Fibroblast of skin of left quadriceps (primary cell): Measurements from ENCODE around the gene GRIK1.

Source experiments
- DNase-seq, 2 experiments: peaks; one replicate each; pipeline ENCODE4 v3.0.0-alpha.2; 2013; ENCODE audit warnings: low read depth in 2 of 2

GRIK1 gene

DNA sequence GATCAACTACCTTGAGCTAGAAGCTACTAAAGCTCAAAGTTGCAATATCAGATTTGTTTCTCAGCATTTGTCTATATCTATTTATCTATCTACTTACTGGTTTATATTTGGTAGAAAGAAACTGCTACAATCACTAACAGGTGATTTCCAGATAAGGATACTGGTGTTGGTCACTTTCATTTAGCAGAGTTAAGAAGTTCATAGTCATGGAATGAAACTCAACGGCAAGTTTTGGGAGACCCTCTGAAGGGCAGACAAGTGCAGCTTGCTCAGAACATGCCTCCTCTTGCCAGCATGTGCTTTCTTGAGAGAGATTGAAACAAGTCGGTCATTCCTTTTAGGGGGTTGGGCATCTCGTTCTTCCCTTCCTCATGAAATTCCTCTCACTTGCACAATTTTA is 296.5 kb downstream of the GRIK1 start:
- no peak for DNase-seq

DNA sequence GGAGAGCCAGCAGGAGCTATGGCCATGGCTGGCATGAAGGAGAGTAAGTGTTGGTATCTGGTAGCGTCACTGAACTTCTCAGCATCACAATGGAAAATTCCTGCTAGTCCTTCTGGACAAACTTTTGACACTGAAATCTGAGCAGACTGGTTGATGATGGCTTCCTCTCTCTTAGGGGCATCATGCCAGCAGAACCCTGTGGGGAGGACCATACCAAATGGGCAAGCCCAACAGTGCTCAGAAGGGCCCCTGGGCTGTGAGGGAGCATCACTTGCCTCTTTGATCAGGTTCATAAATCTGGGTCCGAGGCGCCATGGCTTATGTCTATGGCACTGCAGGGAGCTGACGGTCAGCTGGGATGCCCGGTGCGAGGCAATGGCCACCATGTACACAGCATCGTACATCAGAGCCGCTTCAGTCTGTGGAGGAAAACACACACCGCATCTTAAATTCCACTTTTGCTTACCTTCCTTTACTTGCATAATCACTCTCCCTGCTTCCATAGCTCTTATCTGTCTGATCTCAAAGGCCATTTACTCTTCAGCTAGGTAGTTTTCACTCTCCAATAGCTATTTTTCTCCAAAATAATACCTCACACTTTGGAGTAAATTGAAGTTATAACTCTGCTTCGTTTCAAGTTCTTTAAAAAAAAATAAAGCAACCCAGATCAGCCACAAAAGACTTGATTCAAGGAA is 297.1 kb downstream of the GRIK1 start:
- no peak for DNase-seq

DNA sequence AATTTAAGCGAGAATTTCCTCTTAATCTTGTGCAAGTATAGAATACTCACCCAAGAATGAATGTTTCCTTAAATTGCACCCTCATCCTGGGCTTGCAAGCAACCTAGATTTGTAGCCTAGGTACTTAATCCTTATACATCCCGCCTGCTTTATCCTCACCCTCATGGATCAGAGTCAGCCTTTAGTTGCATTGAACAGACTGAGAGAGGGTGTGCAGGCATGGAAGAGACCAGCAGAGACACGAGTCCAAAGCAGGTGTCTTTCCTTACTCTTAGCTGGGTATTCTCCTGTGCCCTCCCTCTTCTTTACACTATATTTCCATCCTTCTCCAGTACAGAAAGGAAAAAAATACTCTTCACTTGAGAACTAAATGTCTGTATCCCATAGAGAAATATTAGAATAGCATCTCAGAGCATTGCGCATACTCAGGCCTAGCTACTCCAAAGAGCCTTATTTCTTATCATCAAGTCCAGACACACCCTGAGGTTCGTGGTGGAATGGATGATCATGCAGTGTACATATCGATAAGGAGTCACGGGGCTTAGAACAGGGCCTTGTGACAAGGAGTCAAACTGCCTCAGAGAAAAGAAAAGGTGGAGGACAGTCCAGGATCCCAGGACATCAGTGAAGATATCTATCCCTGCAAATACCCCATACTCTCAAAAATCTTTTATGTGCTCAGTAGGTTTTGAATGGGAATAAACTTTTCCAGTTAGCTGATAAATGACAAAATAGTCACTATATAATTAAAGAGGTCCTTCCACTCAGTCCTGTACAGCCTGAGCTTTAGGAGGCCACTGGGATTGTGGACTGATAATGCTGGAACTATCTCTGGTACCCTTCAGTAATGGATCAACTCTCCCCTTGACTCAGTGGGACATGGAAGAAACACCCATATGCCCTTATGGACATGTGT is 297.9 kb downstream of the GRIK1 start:
- DNase-seq = no peak

DNA sequence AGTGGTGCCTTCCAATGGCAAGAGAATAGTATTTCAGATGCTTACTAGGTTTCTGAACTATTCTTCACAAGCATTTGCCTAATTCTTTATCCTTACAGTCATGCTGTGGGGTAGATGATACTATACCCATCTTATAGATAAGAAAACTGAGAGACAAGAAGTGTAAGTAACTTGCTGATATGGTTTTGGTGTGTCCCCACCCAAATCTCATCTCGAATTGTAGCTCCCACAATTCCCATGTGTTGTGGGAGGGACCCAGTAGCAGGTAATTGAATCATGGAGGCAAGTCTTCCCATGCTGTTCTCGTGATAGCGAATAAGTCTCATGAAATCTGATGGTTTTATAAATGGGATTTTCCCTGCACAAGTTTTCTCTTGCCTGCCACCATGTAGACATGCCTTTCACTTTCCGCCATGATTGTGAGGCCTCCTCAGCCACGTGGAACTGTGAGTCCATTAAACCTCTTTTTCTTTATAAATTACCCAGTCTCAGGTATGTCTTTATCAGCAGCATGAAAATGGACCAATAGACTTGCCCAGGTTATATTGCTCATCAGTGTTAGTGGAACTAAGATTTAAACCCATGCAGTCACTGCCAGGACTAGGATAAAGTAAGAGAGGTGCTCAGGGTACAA is 298.7 kb downstream of the GRIK1 start:
- DNase-seq = no peak

DNA sequence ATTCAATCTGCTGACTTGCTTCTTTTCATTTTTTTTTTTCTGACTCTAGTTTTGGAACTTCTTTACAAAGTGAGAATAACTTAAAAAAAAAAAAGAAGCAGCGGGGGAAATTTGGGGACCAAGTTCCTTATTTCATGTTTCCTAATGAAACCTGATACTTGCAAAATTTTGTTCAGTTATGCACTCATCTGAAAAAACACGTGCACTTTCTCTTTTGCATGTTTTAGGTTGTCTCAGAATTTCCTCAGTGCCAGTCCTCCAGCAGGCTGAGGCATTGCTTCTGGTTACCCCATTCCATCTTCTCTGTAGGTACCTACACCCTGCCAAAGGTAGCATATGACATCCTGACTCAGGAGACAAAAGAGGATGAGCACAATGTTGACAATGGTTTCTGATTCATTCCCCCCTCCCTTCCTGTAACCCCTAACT is 299.7 kb downstream of the GRIK1 start:
- DNase-seq = no peak

DNA sequence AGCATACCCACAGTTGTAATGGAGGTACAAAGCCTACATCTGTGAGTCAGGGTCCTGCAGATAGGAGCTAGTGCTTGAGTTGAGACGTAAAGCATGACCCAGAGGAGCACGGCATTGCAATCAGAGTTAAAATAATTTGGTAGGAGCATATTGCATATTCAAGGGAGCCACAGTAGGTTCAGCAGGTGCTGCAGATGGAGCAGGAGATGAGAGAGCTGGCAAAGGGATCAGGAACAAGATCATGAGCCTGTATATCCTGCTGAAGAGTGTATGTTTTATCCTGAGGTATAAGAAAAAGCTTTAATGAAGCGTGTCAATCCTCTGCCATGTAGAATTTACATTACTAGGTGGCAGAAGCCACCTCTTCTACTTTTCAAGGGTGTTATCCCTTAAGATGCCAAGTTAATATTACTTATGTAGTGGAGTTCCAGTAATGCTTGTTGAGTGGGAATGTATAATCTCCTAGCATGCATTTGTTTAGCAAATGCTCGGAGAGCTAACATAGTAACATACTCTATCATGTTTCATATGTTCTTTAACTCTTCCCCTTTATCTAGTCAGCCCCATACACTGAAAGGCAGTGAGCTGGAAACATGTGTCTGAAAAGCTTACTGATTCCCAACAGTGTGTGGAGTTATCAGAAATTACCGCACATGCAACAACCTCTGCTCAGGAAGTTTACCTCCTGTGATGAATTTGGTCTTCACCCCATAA is 300.3 kb downstream of the GRIK1 start:
- no peak for DNase-seq

DNA sequence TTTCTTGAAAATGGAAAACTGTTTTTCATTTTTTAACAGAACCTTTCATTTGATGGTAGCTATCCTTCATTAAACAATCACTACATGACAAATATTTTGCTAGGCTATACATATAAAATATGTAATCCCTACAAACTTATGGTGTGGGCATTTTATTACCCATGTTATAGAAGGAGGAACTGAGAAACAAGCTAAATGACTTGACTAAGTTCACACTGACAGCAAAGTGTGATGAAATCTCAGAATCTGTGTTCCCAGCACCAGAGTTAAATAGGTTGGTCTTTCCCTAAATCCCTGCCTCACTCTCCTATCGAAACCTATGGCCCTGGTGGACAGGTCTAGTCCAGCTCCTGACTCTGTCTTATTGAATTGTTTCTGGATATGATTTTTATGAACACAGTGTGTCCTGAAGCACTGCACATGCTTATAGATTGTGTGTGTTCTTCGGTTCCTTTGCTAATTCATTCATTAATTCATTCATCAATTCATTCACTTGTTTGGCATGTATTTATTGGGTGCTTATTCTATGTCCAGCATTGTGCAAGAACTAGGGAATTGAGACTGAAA is 301.0 kb downstream of the GRIK1 start:
- no peak for DNase-seq

DNA sequence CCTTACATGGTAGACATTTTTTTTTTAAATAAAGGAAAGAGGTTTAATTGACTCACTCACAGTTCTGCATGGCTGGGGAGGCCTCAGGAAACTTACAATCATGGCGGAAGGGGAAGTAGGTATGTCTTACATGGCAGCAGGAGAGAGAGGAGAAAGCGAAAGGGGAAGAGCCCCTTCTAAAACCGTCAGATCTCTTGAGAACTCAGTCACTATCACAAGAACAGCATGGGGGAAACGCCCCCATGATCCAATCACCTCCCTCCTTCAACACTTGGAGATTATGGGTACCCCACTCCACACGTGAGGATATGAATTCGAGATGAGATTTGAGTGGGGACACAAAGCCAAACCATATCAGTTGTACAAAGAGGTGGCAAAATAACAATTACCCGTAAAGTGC is 301.7 kb downstream of the GRIK1 start:
- no peak for DNase-seq

DNA sequence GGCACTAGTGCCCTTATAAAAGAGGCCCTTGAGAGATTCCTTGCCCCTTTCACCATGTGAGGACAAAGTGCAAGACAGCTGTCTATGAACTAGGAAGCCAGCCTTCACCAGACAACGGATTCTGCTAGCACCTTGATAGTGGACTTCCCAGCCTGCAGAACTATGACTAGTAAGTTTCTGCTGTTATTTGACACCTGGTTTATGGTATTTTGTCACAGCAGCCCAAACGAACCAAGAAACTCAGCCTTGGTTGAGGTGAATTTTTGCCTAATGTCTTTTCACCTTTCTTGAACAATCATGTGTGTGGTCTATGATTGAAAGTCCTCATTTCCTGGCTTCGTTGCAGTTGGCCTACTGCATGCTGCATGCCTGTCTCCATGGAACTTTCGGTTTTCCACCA is 302.2 kb downstream of the GRIK1 start:
- no peak for DNase-seq

DNA sequence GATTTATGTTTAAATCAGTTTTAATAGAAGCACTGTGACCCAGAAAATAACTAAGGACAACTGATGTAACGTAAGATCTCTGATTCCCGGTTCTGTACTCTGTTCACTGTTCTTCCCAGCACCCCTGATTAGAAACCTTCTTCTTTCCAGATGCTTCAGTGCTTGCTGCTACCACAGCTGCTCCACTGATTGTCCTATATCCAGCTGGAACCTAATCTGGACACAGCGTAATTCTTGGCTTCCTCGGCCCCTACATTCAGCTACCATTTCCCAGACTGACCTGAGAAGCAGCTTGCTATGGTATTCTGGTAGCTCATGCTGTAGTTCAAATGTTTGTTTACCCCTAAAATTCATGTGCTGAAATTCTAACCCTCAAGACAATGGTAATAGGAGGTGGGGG is 302.7 kb downstream of the GRIK1 start:
- no peak for DNase-seq

DNA sequence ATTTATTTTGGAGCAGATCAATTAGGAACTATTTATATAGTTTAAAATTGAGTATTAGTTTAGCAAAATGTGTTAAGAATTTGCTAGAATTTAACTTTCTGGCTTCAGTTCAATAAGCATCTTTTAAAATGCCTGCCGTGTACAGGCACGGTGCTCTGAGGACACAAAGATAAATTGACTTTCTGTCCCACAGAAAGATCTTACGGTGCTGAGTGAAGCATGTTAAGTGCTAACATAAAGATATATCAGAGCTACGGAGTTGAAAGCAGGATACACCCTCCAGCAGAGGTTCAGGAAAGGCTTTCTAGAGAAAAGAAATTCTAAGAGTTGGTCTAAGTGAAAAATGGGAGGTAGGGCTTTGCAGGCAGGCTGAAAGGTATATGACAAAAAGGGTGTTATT is 305.4 kb downstream of the GRIK1 start:
- no peak for DNase-seq

DNA sequence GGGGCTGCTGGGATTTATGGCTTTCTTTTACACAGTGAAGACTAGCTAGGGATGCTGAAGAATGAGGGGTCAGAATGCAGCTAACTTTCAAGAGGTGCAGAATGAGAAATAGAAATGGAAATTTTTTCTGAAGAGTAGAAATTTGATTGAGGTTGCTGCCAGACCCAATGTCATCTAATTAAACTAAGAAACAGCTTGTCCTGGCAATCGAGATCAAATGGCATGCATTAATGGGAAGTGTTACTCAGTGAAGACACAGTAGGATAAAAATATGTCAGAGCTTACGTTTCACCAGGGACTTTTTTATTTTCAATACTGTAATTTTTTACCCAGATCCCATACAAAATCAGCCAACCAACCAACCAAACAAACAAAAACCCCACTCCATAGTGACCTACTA is 306.0 kb downstream of the GRIK1 start:
- DNase-seq = no peak

DNA sequence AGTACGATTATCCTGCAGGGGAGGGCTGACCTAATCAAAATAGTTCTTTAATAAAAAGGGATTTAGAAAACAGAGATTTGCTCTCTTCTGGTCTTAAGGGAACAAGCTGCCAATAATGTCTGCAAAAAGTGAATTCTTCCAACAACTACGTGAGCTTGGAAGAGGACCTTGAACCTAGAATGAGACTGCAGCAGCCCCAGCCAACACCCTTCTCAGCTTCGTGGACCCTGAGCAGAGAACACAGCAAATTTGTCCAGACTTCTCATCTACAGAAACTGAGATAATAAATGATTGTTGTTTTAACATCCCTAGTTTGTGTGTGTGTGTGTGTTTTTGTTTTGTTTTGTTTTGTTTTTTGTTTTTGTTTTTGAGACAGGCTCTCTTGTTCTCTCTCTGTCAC is 309.4 kb downstream of the GRIK1 start:
- DNase-seq = no peak

DNA sequence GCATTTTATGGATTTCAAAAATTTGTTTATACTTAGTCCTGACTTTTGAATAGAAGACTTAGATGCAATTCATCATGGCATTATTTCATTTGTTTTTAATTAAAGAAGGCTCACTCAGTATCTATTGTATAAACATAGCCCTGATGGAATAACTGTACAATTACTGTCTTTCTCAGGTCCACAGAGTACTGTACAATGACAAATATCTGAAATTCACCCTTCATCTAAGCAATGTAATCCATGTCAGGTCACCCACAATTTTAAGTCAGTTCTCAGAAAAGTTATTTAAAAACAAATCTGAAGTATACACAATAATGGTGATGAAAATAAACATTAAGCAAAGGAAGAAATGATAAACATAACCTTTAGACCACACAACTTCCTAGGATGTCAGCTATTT is 311.9 kb downstream of the GRIK1 start:
- no peak for DNase-seq

DNA sequence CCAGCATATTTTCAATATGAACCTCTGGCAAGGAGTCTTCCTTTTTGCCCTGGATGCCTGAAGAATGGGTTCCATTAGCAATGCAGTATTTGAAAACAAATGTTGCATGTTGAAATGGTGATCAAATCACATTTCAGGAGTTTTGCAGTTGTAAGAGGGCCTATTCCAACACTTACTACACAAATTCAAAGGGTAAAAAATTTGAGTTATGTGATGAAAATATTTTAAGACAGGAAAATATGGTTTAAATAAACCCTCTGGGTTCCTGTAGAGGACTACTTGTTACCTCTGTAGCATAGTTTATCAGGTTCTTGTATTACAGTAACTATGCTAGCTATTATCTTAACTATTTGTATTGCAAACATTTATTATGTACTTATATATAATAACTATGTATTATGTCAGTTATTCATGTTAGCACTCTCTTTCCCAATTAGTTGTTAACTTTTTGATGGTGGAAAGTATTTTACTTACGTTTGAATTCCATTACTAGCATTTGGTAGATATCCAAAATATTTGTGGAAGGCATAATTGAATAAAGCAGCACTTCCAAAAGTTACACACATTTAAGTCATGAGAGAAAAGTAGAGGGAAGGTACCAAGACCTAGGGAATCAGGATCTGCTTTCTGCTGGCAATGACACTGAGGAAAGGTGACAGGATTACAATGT is 312.9 kb downstream of the GRIK1 start:
- peak; percentile 28 to 51 for DNase-seq

DNA sequence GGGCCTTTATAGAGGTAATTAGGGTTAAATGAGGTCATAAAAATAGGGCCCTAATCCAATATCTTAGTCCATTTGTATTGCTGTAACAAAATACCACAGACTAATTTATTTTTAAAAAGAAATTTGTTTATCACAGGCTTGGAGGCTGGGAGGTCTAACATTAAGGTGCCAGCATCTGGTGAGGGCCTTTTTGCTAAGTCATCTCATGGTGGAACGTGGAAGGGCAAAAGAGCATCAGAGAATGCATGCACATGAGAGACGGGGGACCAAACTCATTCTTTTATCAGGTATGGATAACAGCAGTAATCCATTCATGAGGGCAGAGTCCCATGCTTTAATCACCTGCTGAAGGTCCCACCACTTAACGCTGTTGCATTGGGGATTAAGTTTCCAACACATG is 313.8 kb downstream of the GRIK1 start:
- no peak for DNase-seq

DNA sequence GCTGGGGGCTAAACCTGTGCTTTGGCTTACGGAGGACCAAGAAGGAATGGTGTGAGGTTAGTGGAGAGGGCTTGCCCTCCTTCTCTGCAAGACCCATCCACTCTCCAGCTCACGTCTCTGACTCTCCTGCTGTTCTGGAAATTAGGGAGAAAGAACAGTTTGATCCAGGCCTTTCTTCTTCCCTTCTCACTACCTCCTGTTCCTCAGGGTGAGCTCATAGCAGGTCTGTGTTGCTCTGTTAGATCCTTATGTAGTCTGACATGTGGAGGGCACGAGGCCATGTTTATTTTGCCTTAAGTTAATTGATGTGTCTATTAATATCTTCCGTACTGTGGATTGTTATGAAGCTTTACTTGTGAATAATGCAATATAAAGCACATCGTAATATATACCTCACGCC is 315.0 kb downstream of the GRIK1 start:
- no peak for DNase-seq

DNA sequence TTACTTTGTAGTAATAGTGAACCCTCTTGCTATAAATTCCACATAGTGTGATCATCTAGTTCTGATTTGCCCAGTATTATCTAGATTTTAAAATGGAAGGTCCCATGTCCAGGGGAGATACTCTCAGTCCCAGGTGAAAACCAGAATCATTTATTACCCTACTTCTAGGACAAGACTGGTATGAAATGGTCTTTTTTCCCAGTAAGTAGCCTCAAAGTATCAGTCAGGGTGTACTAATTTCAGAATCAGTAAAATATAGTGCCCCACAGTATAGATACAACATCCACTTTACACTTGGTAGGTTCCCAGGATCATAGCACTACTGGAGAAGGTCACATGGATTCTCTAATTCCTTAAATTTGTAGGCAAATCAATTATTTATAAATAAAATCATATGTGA is 318.3 kb downstream of the GRIK1 start:
- DNase-seq = no peak

DNA sequence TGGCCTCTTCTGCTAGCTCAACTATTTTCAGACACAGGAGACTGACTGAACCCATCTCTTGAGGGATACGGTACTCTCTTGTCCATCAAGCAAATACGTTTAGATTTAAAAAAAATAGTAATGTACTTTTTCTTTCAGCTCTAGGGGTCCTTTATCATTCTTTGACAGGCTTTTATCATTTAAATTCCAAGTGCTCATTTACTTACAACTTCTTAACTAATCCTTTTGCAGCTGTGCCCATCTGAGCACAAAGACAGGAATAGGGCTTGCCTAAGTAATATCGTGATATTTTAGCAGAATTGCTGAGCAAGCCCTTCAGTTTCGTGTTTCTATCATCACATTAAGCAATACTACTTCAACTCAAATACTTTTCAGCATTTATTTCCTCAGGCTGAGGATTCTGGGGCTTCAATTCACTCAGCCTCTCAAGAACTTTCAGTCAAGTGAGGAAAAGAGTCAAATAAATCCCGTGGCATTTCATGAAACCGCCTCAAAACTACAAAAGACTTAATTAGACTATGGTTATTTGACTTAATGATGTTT is 323.5 kb downstream of the GRIK1 start:
- DNase-seq = no peak

DNA sequence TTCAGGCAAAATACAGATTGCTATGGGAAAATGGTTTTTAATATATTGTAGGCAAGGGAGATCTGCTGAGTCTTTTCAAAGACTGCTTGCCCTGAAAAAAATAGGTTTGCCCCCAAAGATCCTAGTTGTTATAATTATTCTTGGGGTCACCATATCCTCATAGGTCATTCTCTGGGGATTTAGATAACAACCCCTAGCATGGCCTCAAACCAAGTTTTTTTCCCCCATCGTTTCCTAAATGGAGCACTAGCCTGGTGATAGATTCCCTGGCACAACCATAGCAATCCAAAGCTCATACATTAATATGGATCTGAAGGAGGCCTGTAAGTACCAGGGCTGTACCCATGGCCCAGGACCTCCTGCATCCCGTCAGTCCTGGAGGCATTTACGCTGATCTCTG is 325.9 kb downstream of the GRIK1 start:
- no peak for DNase-seq

DNA sequence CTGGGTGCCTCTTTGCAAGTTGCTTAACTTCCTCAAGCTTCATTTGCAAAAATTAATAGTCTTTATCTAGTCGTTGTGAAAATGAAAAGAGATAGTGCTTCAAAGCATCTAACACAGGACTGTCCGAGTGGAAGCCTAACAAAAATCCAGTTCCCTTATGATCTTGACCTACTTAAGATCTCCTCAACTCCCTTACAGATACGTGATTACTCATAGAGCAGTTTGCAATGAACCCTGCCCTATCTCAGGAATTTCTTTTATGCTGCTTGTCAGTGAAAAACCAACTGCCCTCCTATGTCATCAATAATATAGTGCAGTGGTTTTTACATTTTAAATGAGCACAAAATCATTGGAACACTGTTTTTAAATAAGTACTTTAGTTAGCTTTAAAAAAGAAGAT is 326.8 kb downstream of the GRIK1 start:
- no peak for DNase-seq
